Neural cell (in vitro differentiated cells): ENCODE measurements around the gene AOC2. TPM values are rescaled to one million over a fixed set of nuclear protein-coding genes. Genes with fewer than 3 reads are reported as not detected.
A peak's percentile ranks its signal among the peaks of the same experiment; 100 is the strongest.

Experiments used
- H2AFZ ChIP-seq: fragments of 200-600, 300-800 bp; sonication (generic), shearing (Covaris generic); 2 replicates; pipeline ENCODE4 v1.6.0; 2014; ENCODE audit warnings: low read depth, mild to moderate bottlenecking, antibody characterized with exemption, low read length, moderate library complexity
- H3F3A ChIP-seq: fragments of 200-600 bp; shearing (Covaris generic); 2 replicates; pipeline ENCODE4 v1.6.1; 2016; ENCODE audit warnings: mild to moderate bottlenecking, moderate library complexity, mixed read lengths, antibody characterized with exemption, low read length; ENCODE audit not compliant: insufficient read depth, poor library complexity, severe bottlenecking
- H3K27ac ChIP-seq: fragments of 200-600, 300-800 bp; sonication (generic), shearing (Covaris generic); 2 replicates; pipeline ENCODE4 v1.5.1; 2014; ENCODE audit warnings: mild to moderate bottlenecking, low read length, moderate library complexity
- H3K27me3 ChIP-seq: fragments of 300-800, 200-600 bp; sonication (generic), shearing (Covaris generic); 2 replicates; pipeline ENCODE4 v1.6.0; 2014; ENCODE audit warnings: mild to moderate bottlenecking, low read depth, low read length, moderate library complexity; ENCODE audit not compliant: insufficient read depth
- H3K36me3 ChIP-seq: fragments of 300-800, 200-600 bp; sonication (generic), shearing (Covaris generic); 2 replicates; pipeline ENCODE4 v1.5.1; 2014; ENCODE audit warnings: mild to moderate bottlenecking, antibody characterized with exemption, low read length, moderate library complexity; ENCODE audit not compliant: insufficient read depth
- H3K4me2 ChIP-seq: fragments of 300-800, 200-600 bp; sonication (generic), shearing (Covaris generic); 2 replicates; pipeline ENCODE4 v1.6.0; 2014; ENCODE audit warnings: mild to moderate bottlenecking, low read length
- H3K4me3 ChIP-seq: fragments of 300-800, 200-600 bp; sonication (generic), shearing (Covaris generic); 2 replicates; pipeline ENCODE4 v1.5.1; 2014; ENCODE audit warnings: mild to moderate bottlenecking, low read length, moderate library complexity
- H3K79me2 ChIP-seq: fragments of 200-600 bp; shearing (Covaris generic); replicated peaks from 2 replicates; pipeline ENCODE4 v1.6.0; 2014; ENCODE audit warnings: mild to moderate bottlenecking, low read length, moderate library complexity; ENCODE audit not compliant: insufficient read depth
- H3K9ac ChIP-seq: fragments of 300-800, 200-600 bp; sonication (generic), shearing (Covaris generic); 2 replicates; pipeline ENCODE4 v1.6.1; 2016; ENCODE audit warnings: mild to moderate bottlenecking, low read length, mixed read lengths
- H3K9me2 ChIP-seq: fragments of 200-600 bp; shearing (Covaris generic); 2 replicates; pipeline ENCODE4 v1.6.1; 2016; ENCODE audit warnings: mild to moderate bottlenecking, low read length, mixed read lengths; ENCODE audit not compliant: insufficient read depth
- H3K9me3 ChIP-seq: fragments of 200-600, 300-800 bp; sonication (generic), shearing (Covaris generic); 2 replicates; pipeline ENCODE4 v1.6.1; 2016; ENCODE audit warnings: mild to moderate bottlenecking, mixed run types, low read length, moderate library complexity, mixed read lengths
- H4K20me1 ChIP-seq: fragments of 200-600 bp; shearing (Covaris generic); 2 replicates; pipeline ENCODE4 v1.6.1; 2016; ENCODE audit warnings: mild to moderate bottlenecking, mixed run types; ENCODE audit not compliant: insufficient read depth
- CTCF ChIP-seq: fragments of 450-650 bp; IDR thresholded peaks from 2 replicates; pipeline ENCODE4 v1.5.1; 2014; ENCODE audit warnings: antibody characterized with exemption, mild to moderate bottlenecking, moderate library complexity; ENCODE audit not compliant: poor library complexity, severe bottlenecking
- EP300 ChIP-seq: fragments of 450-650 bp; conservative IDR thresholded peaks from 2 replicates; pipeline ENCODE4 v1.6.1; 2014; ENCODE audit warnings: antibody characterized with exemption, mild to moderate bottlenecking, moderate library complexity; ENCODE audit not compliant: poor library complexity, severe bottlenecking
- EZH2 ChIP-seq: fragments of 200-600, 300-800 bp; shearing (Covaris generic), sonication (generic); IDR thresholded peaks from 2 replicates; pipeline ENCODE4 v1.6.1; 2014; ENCODE audit warnings: antibody characterized with exemption, low read length, borderline replicate concordance, mild to moderate bottlenecking; ENCODE audit not compliant: insufficient read depth, poor library complexity, severe bottlenecking
- MXI1 ChIP-seq: fragments of 450-650 bp; conservative IDR thresholded peaks from 2 replicates; pipeline ENCODE4 v1.6.1; 2014; ENCODE audit warnings: antibody characterized with exemption, mild to moderate bottlenecking; ENCODE audit not compliant: poor library complexity, severe bottlenecking
- POLR2AphosphoS5 ChIP-seq: IDR thresholded peaks from 2 replicates; pipeline ENCODE4 v1.6.1; 2012
- RAD21 ChIP-seq: fragments of 450-650 bp; conservative IDR thresholded peaks from 2 replicates; pipeline ENCODE4 v1.6.1; 2014; ENCODE audit warnings: antibody characterized with exemption, mild to moderate bottlenecking, moderate library complexity
- SMC3 ChIP-seq: fragments of 450-650 bp; conservative IDR thresholded peaks from 2 replicates; pipeline ENCODE4 v1.6.1; 2014; ENCODE audit warnings: antibody characterized with exemption, mild to moderate bottlenecking, moderate library complexity; ENCODE audit not compliant: poor library complexity
- TAF1 ChIP-seq: IDR thresholded peaks from 2 replicates; pipeline ENCODE4 v1.6.1; 2012; ENCODE audit warnings: low read depth
- polyA plus RNA-seq: library from polyadenylated mRNA; depleted of rRNA; stranded (reverse); fragments of >200 nt; gene quantifications from 2 replicates; pipeline ENCODE4 v1.2.3, GENCODE V29; 2014
- TF ChIP-seq, protein P1 (sequence below): IDR thresholded peaks from 2 replicates; pipeline ENCODE4 v1.6.1; 2012; ENCODE audit warnings: borderline replicate concordance

AOC2 gene
- polyA plus RNA-seq, 1 donor from 2014 or later = 2.8 TPM

DNA sequence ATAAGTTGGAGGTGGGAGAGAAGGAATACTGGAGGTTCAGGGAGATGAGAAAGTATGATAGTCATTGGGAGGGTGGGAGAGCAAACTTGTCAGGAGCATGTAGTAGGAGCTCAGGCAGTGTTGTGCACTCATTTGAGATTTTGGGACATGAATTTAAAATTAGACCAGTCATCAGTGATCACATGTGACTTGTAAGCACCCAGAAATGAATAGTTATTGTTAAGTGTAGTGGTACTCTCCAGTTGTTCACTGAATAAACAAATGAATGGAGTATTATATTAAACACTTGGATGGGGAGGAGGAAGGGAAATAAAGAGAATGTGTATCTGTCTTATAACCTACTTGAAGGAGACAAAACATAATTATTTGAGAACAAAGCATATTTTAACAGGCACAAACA is 13.4 kb upstream of the AOC2 start:
- Histone ChIP-seq H3K9me3 (no peaks in the 10 kb centered on the region), H3K36me3 (no peaks in the 10 kb centered on the region), H3K27ac (no peak overlapping the region), H3K4me2 (no peak overlapping the region), H3K9me2 (no peaks in the 10 kb centered on the region), H3K79me2 (peaks cover 19% of the 10 kb centered on the region), H3K27me3 (no peaks in the 10 kb centered on the region), H3F3A (no peaks in the 10 kb centered on the region), H4K20me1 (no peaks in the 10 kb centered on the region), H3K4me3 (no peak overlapping the region), H3K9ac (no peak overlapping the region), H2AFZ (no peak overlapping the region)
- TF ChIP-seq CTCF (no peak), RAD21 (no peak), SMC3 (no peak), MXI1 (no peak), TAF1 (no peak), POLR2AphosphoS5 (no peak), EP300 (no peak), EZH2 (no peak)
- TF ChIP-seq, protein P1, sequence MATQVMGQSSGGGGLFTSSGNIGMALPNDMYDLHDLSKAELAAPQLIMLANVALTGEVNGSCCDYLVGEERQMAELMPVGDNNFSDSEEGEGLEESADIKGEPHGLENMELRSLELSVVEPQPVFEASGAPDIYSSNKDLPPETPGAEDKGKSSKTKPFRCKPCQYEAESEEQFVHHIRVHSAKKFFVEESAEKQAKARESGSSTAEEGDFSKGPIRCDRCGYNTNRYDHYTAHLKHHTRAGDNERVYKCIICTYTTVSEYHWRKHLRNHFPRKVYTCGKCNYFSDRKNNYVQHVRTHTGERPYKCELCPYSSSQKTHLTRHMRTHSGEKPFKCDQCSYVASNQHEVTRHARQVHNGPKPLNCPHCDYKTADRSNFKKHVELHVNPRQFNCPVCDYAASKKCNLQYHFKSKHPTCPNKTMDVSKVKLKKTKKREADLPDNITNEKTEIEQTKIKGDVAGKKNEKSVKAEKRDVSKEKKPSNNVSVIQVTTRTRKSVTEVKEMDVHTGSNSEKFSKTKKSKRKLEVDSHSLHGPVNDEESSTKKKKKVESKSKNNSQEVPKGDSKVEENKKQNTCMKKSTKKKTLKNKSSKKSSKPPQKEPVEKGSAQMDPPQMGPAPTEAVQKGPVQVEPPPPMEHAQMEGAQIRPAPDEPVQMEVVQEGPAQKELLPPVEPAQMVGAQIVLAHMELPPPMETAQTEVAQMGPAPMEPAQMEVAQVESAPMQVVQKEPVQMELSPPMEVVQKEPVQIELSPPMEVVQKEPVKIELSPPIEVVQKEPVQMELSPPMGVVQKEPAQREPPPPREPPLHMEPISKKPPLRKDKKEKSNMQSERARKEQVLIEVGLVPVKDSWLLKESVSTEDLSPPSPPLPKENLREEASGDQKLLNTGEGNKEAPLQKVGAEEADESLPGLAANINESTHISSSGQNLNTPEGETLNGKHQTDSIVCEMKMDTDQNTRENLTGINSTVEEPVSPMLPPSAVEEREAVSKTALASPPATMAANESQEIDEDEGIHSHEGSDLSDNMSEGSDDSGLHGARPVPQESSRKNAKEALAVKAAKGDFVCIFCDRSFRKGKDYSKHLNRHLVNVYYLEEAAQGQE = no peak

- H3K36me3 ChIP-seq = no peaks in the 10 kb centered on the region
- no peaks in the 10 kb centered on the region for H3F3A ChIP-seq
- peak overlapping the region; percentile 91 for H3K4me2 ChIP-seq
- H3K79me2 ChIP-seq = peaks cover 19% of the 10 kb centered on the region
- H3K27me3 ChIP-seq = no peaks in the 10 kb centered on the region
- no peaks in the 10 kb centered on the region for H3K9me2 ChIP-seq
- H3K9me3 ChIP-seq = no peaks in the 10 kb centered on the region
- H3K4me3 ChIP-seq = peak overlapping the region; percentile 83
- no peak for TF ChIP-seq EP300
- no peaks in the 10 kb centered on the region for H4K20me1 ChIP-seq
- peak overlapping the region; percentile 88 for H3K27ac ChIP-seq
- peak overlapping the region; percentile 90 for H3K9ac ChIP-seq
- H2AFZ ChIP-seq = peak overlapping the region; percentile 99
These were observed 12.0 kb upstream of the AOC2 start for GRCh38 chr17:42832213-42832933.
